Stimulated activated CD8-positive, alpha-beta memory T cell treated with anti-CD3 and anti-CD28 coated beads, Interleukin-7, amount 100 ng/mL, for 4 hours (primary cell): ENCODE results near the gene TMEM60.

ENCODE experiments used
- DNase-seq, 2 donors: peaks; one replicate each; pipeline ENCODE4 v3.0.0-alpha.2; 2020; ENCODE audit warnings: low read depth in 2 of 2

The TMEM60 gene

DNA sequence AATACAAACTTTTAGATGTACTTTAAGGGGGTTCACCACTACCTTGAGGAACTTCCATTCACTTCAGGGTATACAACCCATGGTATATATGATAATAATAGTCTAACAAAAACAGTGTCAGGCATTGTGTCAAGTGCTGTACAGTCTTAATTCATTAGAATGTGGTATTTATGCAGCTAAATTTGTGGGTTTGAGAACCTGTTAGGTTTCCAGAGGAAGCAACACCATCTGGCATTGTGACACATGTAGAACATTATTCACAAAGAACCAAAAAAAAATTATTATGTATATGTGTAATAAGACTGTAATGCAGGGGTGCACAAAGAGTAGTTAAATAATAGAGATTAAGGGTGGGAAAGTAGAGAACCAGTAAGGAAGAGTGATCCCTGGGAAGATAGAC, 26.3 kb downstream of the TMEM60 start:
- no peak for DNase-seq

DNA sequence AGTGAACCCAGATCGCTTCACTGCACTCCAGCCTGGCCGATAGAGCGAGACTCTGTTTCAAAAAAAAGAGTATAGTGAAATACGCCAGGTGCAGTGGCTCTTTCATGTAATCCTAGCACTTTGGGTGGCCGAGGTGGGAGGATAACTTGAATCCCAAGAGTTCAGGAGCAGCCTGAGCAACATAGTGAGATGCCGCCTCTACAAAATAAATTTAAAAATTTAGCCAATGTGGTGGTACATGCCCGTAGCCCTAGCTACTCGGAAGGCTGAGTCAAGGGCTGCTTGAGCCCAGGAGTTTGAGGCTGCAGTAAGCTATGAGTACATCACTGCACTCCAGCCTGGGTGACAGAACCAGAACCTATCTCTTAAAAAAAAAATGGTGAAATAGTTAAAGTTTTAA, 27.9 kb downstream of the TMEM60 start:
- DNase-seq = no peak

GRCh38 chr7:77766801-77767605, 31.2 kb downstream of the TMEM60 start:
- no peak for DNase-seq

GRCh38 chr7:77765906-77766800, 32.1 kb downstream of the TMEM60 start:
- no peak for DNase-seq

- no peak for DNase-seq
Measured at GRCh38 chr7:77765481-77765880, 32.8 kb downstream of the TMEM60 start.

DNA sequence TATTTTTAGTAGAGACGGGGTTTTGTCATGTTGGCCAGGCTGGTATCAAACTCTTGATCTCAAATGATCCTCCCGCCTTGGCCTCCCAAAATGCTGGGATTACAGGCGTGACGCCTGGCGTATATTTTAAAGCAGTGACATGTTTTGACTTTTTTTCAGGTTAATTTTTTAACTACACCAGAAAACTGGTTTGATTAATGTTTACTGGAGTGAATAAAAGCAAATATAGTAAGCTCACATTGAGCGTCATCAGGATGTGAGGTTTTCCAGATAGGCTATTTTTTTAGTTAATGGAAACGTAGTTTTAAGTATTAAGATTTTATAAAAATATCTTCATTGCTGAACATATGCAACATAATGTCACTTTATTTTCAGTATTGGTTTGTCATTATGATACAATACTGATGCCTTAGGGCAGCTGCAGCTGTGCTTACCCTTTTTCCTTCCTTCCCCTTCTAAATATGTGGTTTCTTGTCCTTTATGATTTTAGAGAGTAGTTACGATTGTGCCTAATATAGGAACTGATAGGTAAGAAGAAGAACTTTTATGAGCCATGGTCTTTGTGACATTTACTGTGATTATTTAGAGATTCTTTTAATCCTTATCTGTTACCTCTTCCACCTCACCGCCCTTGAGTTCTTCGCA, 37.3 kb downstream of the TMEM60 start:
- no peak for DNase-seq

DNA sequence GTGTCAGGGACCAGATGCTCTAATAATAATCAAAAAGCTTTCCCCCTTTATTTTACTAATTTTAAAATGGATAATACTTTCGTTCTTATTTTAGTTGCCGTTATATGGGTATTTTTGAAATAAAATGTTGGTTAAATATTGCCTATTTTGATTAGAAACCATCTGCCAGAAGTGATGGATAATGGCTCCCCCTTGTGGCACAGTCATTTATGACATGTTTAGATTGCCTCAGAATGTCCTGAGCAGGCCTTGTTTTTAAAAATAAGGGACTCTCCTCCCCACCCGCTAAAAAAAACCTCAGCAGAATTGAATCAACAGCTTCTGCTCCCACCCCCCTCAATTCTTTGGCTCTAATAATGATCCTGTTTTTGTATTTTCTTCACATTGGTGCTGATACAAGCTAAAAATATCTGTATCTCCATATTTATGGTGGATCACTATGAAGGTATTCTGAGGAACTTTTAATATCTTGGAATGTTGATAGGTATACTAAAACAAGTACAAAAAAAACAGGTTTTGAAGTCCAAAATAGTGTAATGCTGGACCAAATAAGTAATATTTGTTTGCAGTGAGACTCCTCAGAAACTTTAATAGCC, 38.8 kb downstream of the TMEM60 start:
- peak; percentile 21 to 56 for DNase-seq

GRCh38 chr7:77757589-77757988, 40.6 kb downstream of the TMEM60 start:
- DNase-seq = no peak

GRCh38 chr7:77753173-77753572, 45.1 kb downstream of the TMEM60 start:
- no peak for DNase-seq

GRCh38 chr7:77752016-77752415, 46.2 kb downstream of the TMEM60 start:
- no peak for DNase-seq

GRCh38 chr7:77747718-77748117, 50.5 kb downstream of the TMEM60 start:
- no peak for DNase-seq

DNA sequence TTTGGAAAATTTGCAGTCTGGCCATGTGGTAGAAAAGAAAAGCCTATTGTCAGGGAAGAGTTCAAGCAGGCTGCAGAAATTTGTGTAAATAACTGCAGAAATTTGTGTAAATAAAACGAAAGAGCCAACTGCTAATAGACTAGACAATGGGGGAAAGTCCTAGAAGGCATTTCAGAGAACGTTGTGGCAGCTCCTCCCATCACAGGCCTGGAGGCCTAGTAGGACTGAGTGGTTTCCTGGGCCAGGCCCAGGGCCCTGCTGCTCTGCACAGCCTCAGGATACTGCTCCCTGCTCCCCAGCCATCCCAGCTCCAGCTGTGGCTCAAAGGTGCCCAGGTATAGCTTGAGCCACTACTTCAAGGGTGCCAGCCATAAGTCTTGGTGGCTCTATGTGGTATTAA, 51.1 kb downstream of the TMEM60 start:
- no peak for DNase-seq

- DNase-seq = no peak
Measured at GRCh38 chr7:77746824-77747165, 51.4 kb downstream of the TMEM60 start.

- DNase-seq = no peak
Measured at GRCh38 chr7:77746164-77746823, 51.9 kb downstream of the TMEM60 start.

DNA sequence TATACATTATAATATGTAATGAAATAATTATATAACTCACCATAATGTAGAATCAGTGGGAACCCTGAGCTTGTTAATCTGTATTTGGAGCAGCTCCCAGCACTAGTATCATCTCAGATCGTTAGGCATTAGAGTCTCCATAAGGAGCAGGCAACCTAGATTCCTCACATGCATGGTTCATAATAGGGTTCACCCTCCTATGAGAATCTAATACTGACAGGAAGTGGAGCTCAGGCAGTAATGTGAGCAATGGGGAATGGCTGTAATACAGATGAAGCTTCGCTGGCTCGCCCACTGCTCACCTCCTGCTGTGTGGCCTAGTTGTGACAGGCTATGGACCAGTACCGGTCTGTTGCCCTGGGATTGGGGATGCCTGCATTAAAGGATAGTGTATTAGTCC, 52.5 kb downstream of the TMEM60 start:
- DNase-seq = no peak
